ENCODE measurements around the gene PPL. TPM values are rescaled to one million over a fixed set of nuclear protein-coding genes. Genes with fewer than 3 reads are reported as not detected.
"Not testable (repeated sequence)": the region's sequence is repeated elsewhere in the genome, so short reads cannot be mapped to it uniquely, and the experiment has no call there.

PPL gene
- total and polyA plus RNA-seq, 3 donors from 2014 or later, result 5.4 to 6.8 (median 6.1) TPM

DNA sequence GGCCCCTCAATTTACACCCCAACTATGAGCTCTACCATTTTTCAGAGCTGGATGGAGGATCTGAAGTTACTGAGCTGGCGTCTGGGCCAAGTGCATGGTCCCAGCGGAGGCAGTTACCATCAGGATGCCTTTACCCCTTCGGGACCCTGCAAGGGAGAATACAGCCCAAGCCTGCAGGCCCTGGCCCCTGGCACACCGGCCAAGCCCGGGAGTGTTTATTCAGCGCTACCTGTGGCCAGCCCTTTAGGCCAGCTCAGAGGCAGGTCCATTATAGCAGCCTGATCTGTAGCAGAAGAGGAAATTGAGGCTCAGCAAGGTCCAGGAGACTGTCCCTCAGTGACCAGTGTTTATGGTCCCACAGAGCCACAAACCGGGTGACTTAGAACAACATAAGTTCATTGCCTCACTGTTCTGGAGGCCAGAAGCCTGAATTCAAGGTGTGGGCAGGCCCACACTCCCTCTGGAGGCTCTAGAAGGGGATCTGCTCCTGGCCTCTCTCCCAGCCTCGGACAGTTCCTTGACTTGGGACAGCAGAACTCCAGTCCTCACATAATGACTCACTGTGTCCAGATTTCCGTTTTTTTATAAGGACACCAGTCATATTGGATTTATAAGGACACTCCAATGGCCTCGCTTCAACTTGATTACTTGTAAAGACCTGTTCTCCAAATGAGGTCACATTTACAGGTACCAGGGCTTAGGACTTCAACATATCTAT is 29.9 kb upstream of the PPL start:
- TF ChIP-seq POLR2A (IDR thresholded peaks at IDR 0.05) (no peak), CTCF (IDR thresholded peaks at IDR 0.05) (no peak)
- H3K4me1 ChIP-seq, result no peaks in the 10 kb centered on the region
- intact Hi-C loops (cut with DNase I; ENCODE audit: low total_unique reads), result no loop called here
- no peak overlapping the region for H3K27ac ChIP-seq
- no peaks in the 10 kb centered on the region for H3K36me3 ChIP-seq (ENCODE audit: low read depth, missing control alignments)
- H3K9me3 ChIP-seq, result no peaks in the 10 kb centered on the region
- H3K4me3 ChIP-seq, result no peak overlapping the region
- DNase-seq, result no peak
- WGBS, 2 donors, result 86 to 88% methylated on average over 5 to 10 of the region's 10 CpGs
- H3K27me3 ChIP-seq, result no peaks in the 10 kb centered on the region

DNA sequence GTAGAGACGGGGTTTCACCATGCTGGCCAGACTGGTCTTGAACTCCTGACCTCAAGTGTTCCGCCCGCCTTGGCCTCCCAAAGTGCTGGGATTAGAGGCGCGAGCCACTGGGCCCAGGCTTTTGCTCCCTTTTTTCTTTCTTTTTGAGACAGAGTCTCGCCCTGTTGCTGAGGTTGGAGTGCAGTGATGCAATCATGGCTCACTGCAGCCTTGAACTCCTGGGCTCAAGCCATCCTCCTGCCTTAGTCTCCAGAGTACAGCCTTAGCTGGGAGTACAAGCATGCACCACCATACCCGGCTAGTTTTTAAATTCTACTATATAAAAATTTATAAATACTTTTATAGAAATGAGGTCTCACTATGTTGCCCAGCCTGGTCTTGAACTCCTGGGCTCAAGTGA is 26.6 kb upstream of the PPL start:
- DNase-seq, result peak; percentile 38
- H3K36me3 ChIP-seq (ENCODE audit: low read depth, missing control alignments); H3K4me3 ChIP-seq; H3K27ac ChIP-seq; intact Hi-C loops (cut with DNase I; ENCODE audit: low total_unique reads); H3K9me3 ChIP-seq; H3K4me1 ChIP-seq; H3K27me3 ChIP-seq: not testable (repeated sequence)
- 70 to 82% methylated on average over 7 of the region's 7 CpGs for WGBS, 2 donors

DNA sequence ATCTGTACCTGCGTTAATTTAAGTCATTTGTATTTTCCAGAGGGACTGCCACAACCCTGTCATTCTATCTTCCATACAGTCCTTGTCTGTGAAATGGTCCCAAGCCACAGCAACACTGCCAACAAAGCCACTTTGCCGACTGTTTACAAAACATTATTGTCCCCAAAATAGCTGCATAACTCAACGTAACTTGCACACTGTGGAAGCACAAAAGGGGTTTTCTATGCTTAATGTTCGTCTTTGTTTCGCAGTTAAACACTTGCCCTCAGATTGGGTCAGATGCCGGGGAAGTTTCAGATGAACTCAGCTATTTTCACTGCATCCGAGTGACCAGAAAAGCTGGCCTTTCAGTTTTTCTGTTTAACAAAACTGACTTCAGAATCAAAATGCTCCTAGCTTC is 25.8 kb upstream of the PPL start:
- TF ChIP-seq CTCF (IDR thresholded peaks at IDR 0.05) (no peak), POLR2A (IDR thresholded peaks at IDR 0.05) (no peak)
- peaks cover 8% of the 10 kb centered on the region for H3K4me1 ChIP-seq
- H3K27ac ChIP-seq, result no peak overlapping the region
- DNase-seq, result no peak
- H3K4me3 ChIP-seq, result no peak overlapping the region
- intact Hi-C loops (cut with DNase I; ENCODE audit: low total_unique reads), result no loop called here
- H3K27me3 ChIP-seq, result no peaks in the 10 kb centered on the region
- H3K9me3 ChIP-seq, result no peaks in the 10 kb centered on the region
- WGBS, 2 donors, result 61 to 75% methylated on average over 7 of the region's 7 CpGs
- no peaks in the 10 kb centered on the region for H3K36me3 ChIP-seq (ENCODE audit: low read depth, missing control alignments)

GRCh38 chr16:4960579-4960978 is 23.6 kb upstream of the PPL start:
- Histone ChIP-seq H3K4me1 (peaks cover 8% of the 10 kb centered on the region), H3K27ac (no peak overlapping the region), H3K36me3 (ENCODE audit: low read depth, missing control alignments) (no peaks in the 10 kb centered on the region), H3K27me3 (no peaks in the 10 kb centered on the region), H3K4me3 (no peak overlapping the region), H3K9me3 (no peaks in the 10 kb centered on the region)
- WGBS, 2 donors, result 75 to 77% methylated on average over 6 of the region's 6 CpGs
- no peak for DNase-seq
- no peak for TF ChIP-seq POLR2A (IDR thresholded peaks at IDR 0.05)
- TF ChIP-seq CTCF (IDR thresholded peaks at IDR 0.05), result no peak
- intact Hi-C loops (cut with DNase I; ENCODE audit: low total_unique reads), result no loop called here

DNA sequence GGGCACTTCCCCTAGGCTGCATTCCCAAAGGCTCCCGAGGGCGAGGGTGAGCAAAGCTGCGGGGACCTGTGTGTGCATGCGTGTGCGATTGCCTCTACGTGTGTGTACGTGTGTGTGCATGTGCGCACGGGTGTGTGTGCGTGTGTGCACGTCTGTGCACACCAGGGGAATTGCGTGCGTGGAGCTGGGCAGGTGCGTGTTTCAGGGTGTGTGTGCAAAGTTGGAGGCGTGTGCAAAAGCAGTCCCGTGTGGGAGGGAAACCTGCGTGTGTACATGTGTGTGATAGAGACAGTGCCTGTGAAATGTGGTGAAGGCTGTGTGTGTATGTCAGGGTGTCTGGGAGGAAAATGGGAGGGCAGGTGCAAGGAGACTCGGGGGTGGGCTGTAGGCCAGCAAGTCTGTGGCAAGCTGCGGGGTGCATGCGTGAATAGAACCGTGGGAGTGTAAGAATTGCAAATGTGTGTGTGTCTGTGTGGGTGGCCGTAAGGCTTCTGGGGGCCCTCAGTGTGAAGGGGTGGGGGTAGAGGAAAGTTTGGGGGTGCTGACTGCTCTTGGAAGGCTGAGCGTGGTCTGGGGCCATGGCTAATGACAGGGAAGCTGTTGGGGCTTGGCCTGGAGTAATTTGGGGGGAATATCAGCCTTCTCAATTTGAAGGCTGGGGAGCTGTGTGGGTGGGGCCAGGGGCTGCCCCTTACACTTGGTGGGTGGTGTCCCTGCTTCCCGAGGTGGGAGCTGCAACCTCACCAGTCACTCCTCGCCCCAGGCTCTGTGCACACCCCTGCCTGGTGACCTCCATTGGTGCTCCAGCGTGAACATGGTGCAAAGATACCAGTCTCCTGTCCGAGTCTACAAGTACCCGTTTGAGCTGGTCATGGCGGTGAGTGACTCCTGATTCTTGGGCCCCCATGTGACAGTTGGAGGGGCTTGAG is 21.8 kb upstream of the PPL start:
- Histone ChIP-seq H3K9me3 (no peaks in the 10 kb centered on the region), H3K4me3 (peak overlapping the region; percentile 36 to 52), H3K4me1 (peaks cover 8% of the 10 kb centered on the region), H3K36me3 (ENCODE audit: low read depth, missing control alignments) (no peaks in the 10 kb centered on the region), H3K27me3 (no peaks in the 10 kb centered on the region), H3K27ac (no peak overlapping the region)
- TF ChIP-seq CTCF (IDR thresholded peaks at IDR 0.05) (no peak), POLR2A (IDR thresholded peaks at IDR 0.05) (no peak)
- intact Hi-C loops (cut with DNase I; ENCODE audit: low total_unique reads), result no loop called here
- 34 to 46% methylated on average over 17 to 28 of the region's 29 CpGs for WGBS, 2 donors
- no peak for DNase-seq

Data from testis (tissue), 3 donors.